Inflammatory macrophage treated with lipopolysaccharide for 4 hours (primary cell): ENCODE results near the gene TFDP1.
"Not testable (repeated sequence)": the region's sequence is repeated elsewhere in the genome, so short reads cannot be mapped to it uniquely, and the experiment has no call there.

Experiments used
- DNase-seq: peaks from one replicate; pipeline ENCODE4 v3.0.0-alpha.2; 2020

TFDP1 gene

GRCh38 chr13:113576597-113576996 is 8.0 kb upstream of the TFDP1 start:
- no peak for DNase-seq

- no peak for DNase-seq
Measured at GRCh38 chr13:113577881-113578435, 6.6 kb upstream of the TFDP1 start.

DNA sequence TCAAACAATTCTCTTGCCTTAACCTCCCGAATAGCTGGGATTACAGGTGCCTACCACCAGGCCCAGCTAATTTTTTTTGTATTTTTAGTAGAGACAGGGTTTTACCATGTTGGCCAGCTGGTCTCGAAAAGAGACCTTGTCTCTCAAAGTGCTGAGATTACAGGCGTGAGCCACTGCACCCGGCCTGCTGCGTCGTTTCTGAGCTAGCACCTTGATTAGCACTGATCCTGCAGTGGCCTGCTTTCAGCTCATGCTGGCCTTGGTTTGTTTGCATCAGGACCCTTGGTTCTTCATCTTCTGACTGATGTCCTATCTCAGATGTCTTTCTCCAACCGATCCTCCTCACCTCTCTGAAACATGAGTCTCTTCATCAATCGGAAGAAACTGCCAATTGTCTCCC is 4.9 kb upstream of the TFDP1 start:
- no peak for DNase-seq

GRCh38 chr13:113581871-113582270 is 2.7 kb upstream of the TFDP1 start:
- DNase-seq = no peak

DNA sequence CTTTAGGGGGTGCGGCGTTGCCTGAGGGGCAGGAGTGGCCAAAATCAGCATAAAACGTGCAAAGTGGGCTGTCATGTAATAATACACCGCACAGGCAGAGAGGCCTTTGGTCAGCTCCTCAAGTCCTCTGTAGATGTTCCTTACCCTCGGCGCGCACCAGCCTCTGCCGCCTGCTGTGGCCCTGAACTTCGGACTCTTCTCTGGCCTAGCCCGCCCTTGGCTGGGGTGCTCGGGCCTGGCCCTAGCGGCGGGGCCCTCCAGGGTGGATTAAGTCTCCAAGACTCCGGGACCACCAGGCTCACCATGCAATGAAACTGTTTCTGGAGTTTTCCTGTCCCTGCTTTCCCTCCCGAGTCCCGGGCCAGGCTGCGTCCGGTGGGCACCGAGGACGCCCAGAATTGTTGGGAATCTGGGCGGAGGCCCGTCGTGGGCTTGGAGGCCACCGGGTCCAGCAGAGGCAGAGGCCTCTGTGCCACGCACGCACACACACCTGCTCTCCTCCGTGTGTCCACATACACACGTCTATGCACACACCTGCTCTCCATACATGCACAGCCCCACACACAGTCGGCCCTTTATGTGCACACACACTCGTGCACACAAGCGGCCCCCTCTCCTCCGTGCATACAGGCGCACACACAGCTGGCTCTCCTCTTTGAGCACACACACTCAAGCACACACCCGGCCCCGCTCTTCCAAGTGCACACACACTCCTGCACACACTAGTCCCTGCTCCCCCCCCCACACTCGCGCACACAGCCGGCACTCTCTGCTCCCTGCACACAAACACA is 1.5 kb upstream of the TFDP1 start:
- no peak for DNase-seq

DNA sequence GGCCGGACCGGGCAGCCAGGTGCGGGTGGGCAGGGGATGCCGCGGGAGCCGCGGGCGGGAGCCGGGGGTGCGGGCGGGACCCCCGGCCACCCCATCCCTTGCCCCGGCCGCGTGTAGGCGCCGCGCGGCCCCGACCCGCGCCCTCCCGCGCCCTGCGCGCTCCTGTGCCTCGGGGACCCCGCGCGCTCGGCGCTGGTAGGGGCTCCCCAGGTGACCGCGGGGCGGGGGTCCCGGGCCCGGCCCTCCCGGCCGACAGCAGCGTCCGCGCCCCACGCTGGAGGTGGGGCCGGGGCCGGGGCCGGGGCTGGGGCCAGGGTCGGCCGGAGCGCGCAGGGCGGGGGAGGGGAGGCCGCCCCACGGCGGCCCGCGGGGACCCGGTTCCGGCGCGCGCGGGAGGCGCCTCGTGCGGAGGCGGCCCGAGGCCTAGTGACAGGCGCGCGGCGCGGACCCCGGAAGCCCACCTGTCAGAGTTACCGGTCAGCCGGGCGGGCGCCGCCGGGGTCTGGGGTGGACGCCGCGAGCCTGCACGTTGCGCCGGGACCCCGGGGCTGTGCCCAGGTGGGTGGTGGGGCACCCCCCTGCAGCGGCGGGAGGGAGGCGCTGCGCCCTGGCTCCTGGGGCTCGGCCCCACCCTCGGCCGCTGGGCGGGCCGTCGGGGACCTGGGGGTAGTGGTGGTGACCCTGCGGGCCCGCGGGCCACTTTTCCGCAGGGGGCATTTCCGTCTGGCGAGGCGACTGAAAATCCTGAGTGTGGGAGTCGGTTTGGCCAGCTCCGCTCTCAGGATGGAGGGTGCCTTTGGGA is 518 bp downstream of the TFDP1 start:
- no peak for DNase-seq

DNA sequence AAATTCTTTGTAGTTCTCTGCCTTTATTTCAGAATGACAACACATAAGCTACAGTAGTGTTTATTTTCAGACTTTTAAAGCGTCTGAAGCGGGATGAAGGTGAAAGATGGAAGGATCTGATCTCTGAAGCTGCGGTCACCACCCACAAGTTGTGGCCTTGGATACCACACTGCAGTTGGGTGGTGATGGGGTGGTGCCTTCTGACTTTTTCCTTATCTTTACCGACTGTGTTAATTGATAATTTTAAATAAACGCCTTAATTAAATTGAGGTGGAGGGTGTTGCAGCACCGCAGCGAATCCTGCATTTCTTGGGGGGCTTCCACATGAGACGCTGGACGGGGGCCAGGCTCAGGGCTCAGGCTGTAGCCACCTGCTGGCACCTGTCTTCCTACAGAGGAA is 1.3 kb downstream of the TFDP1 start:
- DNase-seq = no peak

- DNase-seq = no peak
Measured at GRCh38 chr13:113586661-113587479, 2.3 kb downstream of the TFDP1 start.

GRCh38 chr13:113588394-113589111 is 4.0 kb downstream of the TFDP1 start:
- DNase-seq = no peak

GRCh38 chr13:113589251-113589960 is 4.9 kb downstream of the TFDP1 start:
- no peak for DNase-seq

DNA sequence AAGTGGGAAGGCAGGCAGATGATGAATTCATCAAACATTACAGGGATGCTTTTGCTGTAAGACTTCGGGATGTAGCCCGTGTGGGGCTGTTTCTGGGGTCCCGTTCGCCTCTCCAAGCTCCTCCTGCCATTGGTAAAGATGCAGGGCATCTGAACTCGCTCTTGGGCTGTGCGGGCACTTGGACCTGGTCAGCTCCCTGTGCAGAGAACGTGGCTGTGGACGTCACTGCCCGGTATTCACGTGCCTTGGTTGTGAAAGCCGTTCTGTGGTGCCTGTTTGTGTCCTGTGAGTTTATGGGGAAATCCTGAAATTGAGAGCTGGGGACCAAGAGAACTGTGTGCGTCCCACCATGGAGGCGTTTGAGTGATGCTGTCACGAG is 5.4 kb downstream of the TFDP1 start:
- DNase-seq = no peak

GRCh38 chr13:113591750-113592149 is 7.2 kb downstream of the TFDP1 start:
- DNase-seq = no peak

- DNase-seq = no peak
Measured at GRCh38 chr13:113592571-113592970, 8.0 kb downstream of the TFDP1 start.

- not testable (repeated sequence) for DNase-seq
Measured at GRCh38 chr13:113594066-113594821, 9.7 kb downstream of the TFDP1 start.

DNA sequence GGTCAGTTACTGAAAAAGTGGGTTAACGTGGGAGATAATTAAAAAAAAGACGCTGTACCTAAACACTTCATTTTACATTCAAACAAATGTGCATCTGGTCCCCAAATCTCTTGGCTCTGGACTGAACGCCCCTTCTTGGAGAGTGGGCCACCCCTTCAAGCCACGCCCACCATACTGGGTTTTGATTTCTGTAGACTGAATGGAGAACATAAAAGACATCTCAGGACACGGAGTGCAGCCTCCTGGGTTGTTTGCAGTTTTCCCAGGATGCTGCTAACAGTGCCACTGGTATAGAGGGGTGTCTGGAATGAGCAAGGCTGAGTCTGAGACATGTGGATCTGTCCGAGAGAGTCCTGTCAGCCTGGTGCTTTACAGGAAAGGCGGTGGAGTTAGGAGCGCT is 10.6 kb downstream of the TFDP1 start:
- DNase-seq = no peak

GRCh38 chr13:113596321-113597200 is 12.0 kb downstream of the TFDP1 start:
- no peak for DNase-seq

DNA sequence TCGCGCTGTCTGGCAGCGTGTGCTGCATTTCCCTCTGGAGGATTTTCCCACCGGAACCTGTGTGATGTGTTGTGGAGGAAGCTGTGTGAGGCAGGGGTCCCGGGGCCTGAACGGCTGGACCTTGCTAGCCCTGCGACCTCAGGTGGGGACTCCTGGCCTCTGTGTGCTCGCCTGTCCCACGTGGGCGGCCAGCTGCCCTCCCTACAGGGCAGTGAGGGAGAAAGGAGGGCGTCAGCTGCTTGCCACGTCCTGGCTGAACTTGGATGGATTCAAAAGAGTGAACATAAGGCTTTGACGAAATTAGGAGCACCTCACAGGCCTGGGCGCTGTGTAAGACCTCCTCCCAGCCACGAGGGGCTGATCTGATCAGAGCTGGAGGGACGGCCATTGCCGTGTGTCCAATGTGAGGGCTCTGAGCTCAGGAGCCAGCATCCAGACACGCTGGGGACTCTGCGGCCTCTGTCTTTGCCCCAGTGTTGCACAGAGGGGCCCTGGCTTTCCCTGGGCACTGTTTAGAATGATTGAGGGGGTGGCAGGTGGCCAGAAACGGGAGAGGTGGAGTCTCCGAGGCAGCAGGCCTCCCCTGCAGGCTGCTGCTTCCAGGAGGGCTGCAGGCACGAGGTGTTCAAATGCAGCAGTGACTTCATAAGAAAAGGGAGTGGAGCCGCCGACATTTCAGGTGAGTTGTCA is 13.0 kb downstream of the TFDP1 start:
- no peak for DNase-seq

- no peak for DNase-seq
Measured at GRCh38 chr13:113598081-113598410, 13.5 kb downstream of the TFDP1 start.

GRCh38 chr13:113598481-113598880 is 13.9 kb downstream of the TFDP1 start:
- no peak for DNase-seq
